CD14-positive monocyte (primary cell): Measurements from ENCODE around the gene TMEM215. TPM values are rescaled to one million over a fixed set of nuclear protein-coding genes. Genes with fewer than 3 reads are reported as not detected.

ENCODE experiments used
- DNase-seq, 3 donors: peaks; one replicate each; pipeline ENCODE4 v3.0.0-alpha.2; 2011 to 2022
- H2AFZ ChIP-seq: 2 replicates; pipeline ENCODE4 v1.6.0; 2012; ENCODE audit warnings: mild to moderate bottlenecking, low read depth, low read length, inconsistent platforms; ENCODE audit not compliant: insufficient read depth, poor library complexity, severe bottlenecking
- H3K27ac ChIP-seq, 2 donors: 1 replicate in 1 of 2; 2 replicates in 1 of 2; pipeline ENCODE4 v1.5.1; 2012 to 2013; ENCODE audit warnings: low read length in 2 of 2, control low read depth in 1 of 2, inconsistent platforms in 1 of 2, low read depth in 1 of 2, mild to moderate bottlenecking in 1 of 2
- H3K27me3 ChIP-seq, 2 donors: one replicate each; pipeline versions ENCODE4 v1.6.0 to v1.6.1; 2011 to 2013; ENCODE audit warnings: low read length in 2 of 2; ENCODE audit not compliant: control insufficient read depth in 2 of 2, insufficient read depth in 2 of 2
- H3K36me3 ChIP-seq, 2 donors: replicated peaks in 1 of 2; 1 replicate in 1 of 2; 2 replicates in 1 of 2; pipeline versions ENCODE4 v1.5.1 to v1.6.1; 2012 to 2013; ENCODE audit warnings: low read length in 2 of 2, control low read depth in 1 of 2, inconsistent platforms in 1 of 2, mild to moderate bottlenecking in 1 of 2; ENCODE audit not compliant: insufficient read depth in 2 of 2, control insufficient read depth in 1 of 2
- H3K4me1 ChIP-seq, 2 donors: 1 replicate in 1 of 2; 2 replicates in 1 of 2; pipeline versions ENCODE4 v1.5.1 to v1.6.1; 2012 to 2013; ENCODE audit warnings: low read length in 2 of 2, control low read depth in 1 of 2, inconsistent platforms in 1 of 2, mild to moderate bottlenecking in 1 of 2, moderate library complexity in 1 of 2; ENCODE audit not compliant: insufficient read depth in 2 of 2, control insufficient read depth in 1 of 2
- H3K4me2 ChIP-seq: replicated peaks from 2 replicates; pipeline ENCODE3; 2012; ENCODE audit warnings: low read length, moderate library complexity, mild to moderate bottlenecking; ENCODE audit not compliant: poor library complexity, severe bottlenecking; ENCODE audit errors: extremely low read depth
- H3K4me3 ChIP-seq, 3 experiments: fragments of 200-600 bp in 1 of 3; sonication (generic) in 1 of 3; replicated peaks in 1 of 3; 1 replicate in 2 of 3; 2 replicates in 1 of 3; pipeline ENCODE4 v1.5.1; 2011 to 2013; ENCODE audit warnings: low read length in 3 of 3, mild to moderate bottlenecking in 3 of 3, control low read depth in 2 of 3, low read depth in 2 of 3, inconsistent platforms in 1 of 3, moderate library complexity in 1 of 3
- H3K79me2 ChIP-seq: 2 replicates; pipeline ENCODE4 v1.6.0; 2012; ENCODE audit warnings: mild to moderate bottlenecking, control low read depth, inconsistent platforms, low read length, moderate library complexity; ENCODE audit not compliant: insufficient read depth
- H3K9ac ChIP-seq: 2 replicates; pipeline ENCODE4 v1.6.0; 2017; ENCODE audit warnings: low read length, mild to moderate bottlenecking; ENCODE audit not compliant: insufficient read depth, poor library complexity, severe bottlenecking
- H3K9me3 ChIP-seq, 2 donors: replicated peaks in 1 of 2; 1 replicate in 1 of 2; 2 replicates in 1 of 2; pipeline versions ENCODE4 v1.5.1 to v1.6.1; 2012 to 2013; ENCODE audit warnings: low read length in 2 of 2, control low read depth in 1 of 2; ENCODE audit not compliant: control insufficient read depth in 1 of 2, insufficient read depth in 1 of 2
- H4K20me1 ChIP-seq: 2 replicates; pipeline ENCODE4 v1.6.0; 2012; ENCODE audit warnings: mild to moderate bottlenecking, low read length, control low read depth, moderate library complexity; ENCODE audit not compliant: insufficient read depth
- H3K27ac Mint-ChIP-seq, 7 donors: one replicate each; pipeline ENCODE4 v1.8.0; 2020; ENCODE audit warnings: mild to moderate bottlenecking in 7 of 7, mixed read lengths in 7 of 7, moderate library complexity in 6 of 7, inconsistent platforms in 2 of 7
- H3K27me3 Mint-ChIP-seq, 3 donors: one replicate each; pipeline ENCODE4 v1.8.0; 2021 to 2022; ENCODE audit warnings: low read depth in 3 of 3, mild to moderate bottlenecking in 3 of 3, mixed read lengths in 3 of 3, moderate library complexity in 3 of 3, inconsistent platforms in 1 of 3
- H3K36me3 Mint-ChIP-seq, 2 donors: one replicate each; pipeline ENCODE4 v1.8.0; 2020; ENCODE audit warnings: mixed read lengths in 2 of 2, inconsistent platforms in 1 of 2, mild to moderate bottlenecking in 1 of 2
- H3K4me1 Mint-ChIP-seq: one replicate; pipeline ENCODE4 v1.8.0; 2020; ENCODE audit warnings: mild to moderate bottlenecking, mixed read lengths
- H3K4me3 Mint-ChIP-seq, 2 donors: one replicate each; pipeline ENCODE4 v1.8.0; 2020; ENCODE audit warnings: mild to moderate bottlenecking in 2 of 2, mixed read lengths in 2 of 2, moderate library complexity in 1 of 2
- H3K9me3 Mint-ChIP-seq, 7 donors: one replicate each; pipeline ENCODE4 v1.8.0; 2020 to 2022; ENCODE audit warnings: mixed read lengths in 7 of 7, mild to moderate bottlenecking in 6 of 7, moderate library complexity in 6 of 7, inconsistent platforms in 2 of 7
- CTCF ChIP-seq: fragments of 200-600 bp; IDR thresholded peaks from one replicate; pipeline ENCODE4 v1.8.0; 2022; ENCODE audit warnings: antibody characterized with exemption, mild to moderate bottlenecking
- WGBS: methylation state at CpG from one replicate; pipeline ENCODE4 v1.1.5; 2013; ENCODE audit warnings: missing lambda C conversion rate; ENCODE audit not compliant: insufficient coverage; 5-methylcytosine and 5-hydroxymethylcytosine counted together
- intact Hi-C, 2 donors: fragments of 100-400 bp; cut with micrococcal nuclease; formaldehyde crosslinking; loops; one replicate each; pipeline versions ENCODE4 v1.15.0 to v1.15.1; 2023
- polyA plus RNA-seq, 3 donors: library from polyadenylated mRNA; depleted of rRNA in 1 of 3; unstranded in 2 of 3; stranded (reverse) in 1 of 3; fragments of 300-500 nt in 2 of 3; fragments of >200 nt in 1 of 3; fragmentation: Illumina TruSeq in 2 of 3; gene quantifications; 1 replicate in 2 of 3; 2 replicates in 1 of 3; pipeline ENCODE4 v1.2.3, GENCODE V29; 2012 to 2021

Gene TMEM215
- polyA plus RNA-seq, 3 donors: not detected

- intact Hi-C loops: no loop called here
- Histone ChIP-seq H3K4me2 (no peak overlapping the region), H3K79me2 (no peaks in the 10 kb centered on the region), H4K20me1 (no peaks in the 10 kb centered on the region), H3K27me3 (peaks cover 0 to 2% of the 10 kb centered on the region in 2 donors), H3K36me3 (no peaks in the 10 kb centered on the region), H3K9me3 (no peaks in the 10 kb centered on the region), H3K4me1 (no peaks in the 10 kb centered on the region), H3K9ac (no peak overlapping the region), H3K27ac (no peak overlapping the region), H3K4me3 (no peak overlapping the region), H2AFZ (no peak overlapping the region)
- H3K4me1 Mint-ChIP-seq: no peaks in the 10 kb centered on the region
- peaks cover 0 to 9% (median 4%) of the 10 kb centered on the region in 7 donors for H3K9me3 Mint-ChIP-seq
- no peak overlapping the region for H3K27ac Mint-ChIP-seq
- WGBS: no CpG with 5 or more reads among the region's 2 CpGs
- no peak for TF ChIP-seq CTCF
- H3K4me3 Mint-ChIP-seq: no peak overlapping the region
- no peak for DNase-seq
- H3K27me3 Mint-ChIP-seq: peaks cover 0 to 10% (median 8%) of the 10 kb centered on the region in 3 donors
- H3K36me3 Mint-ChIP-seq: no peaks in the 10 kb centered on the region
Observed at GRCh38 chr9:32748013-32748412, 35.3 kb upstream of the TMEM215 start.

- intact Hi-C loops: no loop called here
- H3K36me3 Mint-ChIP-seq: no peaks in the 10 kb centered on the region
- H3K9me3 Mint-ChIP-seq: peaks cover 0 to 8% (median 4%) of the 10 kb centered on the region in 7 donors
- peaks cover 0 to 3% (median 3%) of the 10 kb centered on the region in 3 donors for H3K27me3 Mint-ChIP-seq
- Histone ChIP-seq H2AFZ (no peak overlapping the region), H3K4me1 (no peaks in the 10 kb centered on the region), H3K4me3 (no peak overlapping the region), H3K79me2 (no peaks in the 10 kb centered on the region), H3K4me2 (no peak overlapping the region), H4K20me1 (no peaks in the 10 kb centered on the region), H3K9me3 (no peaks in the 10 kb centered on the region), H3K9ac (no peak overlapping the region), H3K27ac (no peak overlapping the region), H3K27me3 (no peaks in the 10 kb centered on the region), H3K36me3 (no peaks in the 10 kb centered on the region)
- H3K4me3 Mint-ChIP-seq: no peak overlapping the region
- no peak for TF ChIP-seq CTCF
- H3K4me1 Mint-ChIP-seq: no peaks in the 10 kb centered on the region
- H3K27ac Mint-ChIP-seq: no peak overlapping the region
- 94% methylated on average over 19 of the region's 22 CpGs for WGBS
- no peak for DNase-seq
Observed at GRCh38 chr9:32755730-32756129, 27.6 kb upstream of the TMEM215 start.
